OCI-LY7 (cell line): ENCODE data around the gene KAT6B.

Experiments used
- EZH2phosphoT487 ChIP-seq: fragments of 200-600 bp; sonication (generic); IDR thresholded peaks from 2 replicates; pipeline ENCODE4 v1.6.1; 2018; ENCODE audit warnings: low read depth, borderline replicate concordance, mild to moderate bottlenecking, mixed run types, antibody characterized with exemption, low read length, moderate library complexity, mixed read lengths
- TF ChIP-seq, protein P1 (sequence below): fragments of 200-600 bp; sonication (generic); conservative IDR thresholded peaks from 2 replicates; pipeline ENCODE4 v1.5.1; 2014; ENCODE audit warnings: mild to moderate bottlenecking, antibody characterized with exemption, low read length, moderate library complexity, mixed read lengths

DNA sequence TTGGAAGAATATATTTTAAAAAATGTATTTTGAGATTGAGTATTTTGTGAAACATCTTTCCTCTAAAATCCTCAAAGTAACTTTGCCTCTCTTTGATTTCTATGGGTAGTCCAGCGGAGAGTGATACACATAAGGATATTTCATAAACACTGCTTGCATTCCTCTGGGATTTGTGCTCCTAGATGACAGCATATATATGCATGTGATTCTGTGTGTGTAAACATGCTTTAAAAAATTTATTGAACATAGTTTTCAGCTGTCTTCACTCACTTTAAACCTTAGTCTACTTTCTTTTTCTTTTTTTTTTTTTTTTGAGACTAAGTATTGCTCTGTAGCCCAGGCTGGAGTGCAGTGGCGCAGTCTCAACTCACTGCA, 84.6 kb downstream of the KAT6B start:
- TF ChIP-seq, protein P1, sequence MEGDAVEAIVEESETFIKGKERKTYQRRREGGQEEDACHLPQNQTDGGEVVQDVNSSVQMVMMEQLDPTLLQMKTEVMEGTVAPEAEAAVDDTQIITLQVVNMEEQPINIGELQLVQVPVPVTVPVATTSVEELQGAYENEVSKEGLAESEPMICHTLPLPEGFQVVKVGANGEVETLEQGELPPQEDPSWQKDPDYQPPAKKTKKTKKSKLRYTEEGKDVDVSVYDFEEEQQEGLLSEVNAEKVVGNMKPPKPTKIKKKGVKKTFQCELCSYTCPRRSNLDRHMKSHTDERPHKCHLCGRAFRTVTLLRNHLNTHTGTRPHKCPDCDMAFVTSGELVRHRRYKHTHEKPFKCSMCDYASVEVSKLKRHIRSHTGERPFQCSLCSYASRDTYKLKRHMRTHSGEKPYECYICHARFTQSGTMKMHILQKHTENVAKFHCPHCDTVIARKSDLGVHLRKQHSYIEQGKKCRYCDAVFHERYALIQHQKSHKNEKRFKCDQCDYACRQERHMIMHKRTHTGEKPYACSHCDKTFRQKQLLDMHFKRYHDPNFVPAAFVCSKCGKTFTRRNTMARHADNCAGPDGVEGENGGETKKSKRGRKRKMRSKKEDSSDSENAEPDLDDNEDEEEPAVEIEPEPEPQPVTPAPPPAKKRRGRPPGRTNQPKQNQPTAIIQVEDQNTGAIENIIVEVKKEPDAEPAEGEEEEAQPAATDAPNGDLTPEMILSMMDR, result no peak
- no peak for TF ChIP-seq EZH2phosphoT487
